Pancreas (tissue), 10 donors: Measurements from ENCODE around the gene MESD. TPM values are rescaled to one million over a fixed set of nuclear protein-coding genes. Genes with fewer than 3 reads are reported as not detected.

Experiments
- ATAC-seq, 4 donors: fragments of 200-7000 bp; cut with Tn5 transposase; one replicate each; pipeline versions ENCODE4 v1.8.0 to v1.9.1; 2020; ENCODE audit warnings: mild to moderate bottlenecking in 4 of 4, moderate library complexity in 4 of 4
- DNase-seq, 6 donors: peaks; one replicate each; pipeline ENCODE4 v3.0.0-alpha.2; 2020
- FAIRE-seq: peaks from 2 replicates; lab custom pipeline; 2012; peaks lifted over from hg19 to GRCh38; lab: Jason Lieb, UNC
- H3K27ac ChIP-seq, 4 donors: fragments of 200-600 bp; sonication (generic); 1 replicate in 3 of 4; 2 replicates in 1 of 4; pipeline versions ENCODE4 v1.5.0 to v1.8.0; 2020
- H3K27me3 ChIP-seq, 4 donors: fragments of 200-600 bp; one replicate each; pipeline ENCODE4 v1.8.0; 2021
- H3K36me3 ChIP-seq, 3 donors: fragments of 200-600 bp; sonication (generic) in 1 of 3; one replicate each; pipeline versions ENCODE4 v1.5.0 to v1.8.0; 2020 to 2021
- H3K4me1 ChIP-seq, 3 donors: fragments of 200-600 bp; one replicate each; pipeline ENCODE4 v1.8.0; 2021
- H3K4me3 ChIP-seq, 4 donors: fragments of 200-600 bp; sonication (generic) in 2 of 4; one replicate each; pipeline versions ENCODE4 v1.5.0 to v1.8.0; 2020 to 2021
- H3K9me3 ChIP-seq, 4 donors: fragments of 200-600 bp; one replicate each; pipeline ENCODE4 v1.8.0; 2021
- CTCF ChIP-seq, 4 donors: fragments of 200-600 bp; sonication (generic) in 3 of 4; IDR thresholded peaks; one replicate each; pipeline versions ENCODE4 v1.5.0 to v1.8.0; 2021; ENCODE audit warnings: antibody characterized with exemption in 4 of 4
- WGBS, 2 donors: extraction: QIAGEN DNeasy Blood & Tissue Kit; methylation state at CpG; one replicate each; pipeline ENCODE4 v1.1.7; 2013; 5-methylcytosine and 5-hydroxymethylcytosine counted together
- intact Hi-C, 3 donors: fragments of 100-400 bp; cut with DNase I; formaldehyde crosslinking; loops; one replicate each; pipeline versions ENCODE4 v1.11.1 to v1.14.2; 2022
- polyA plus RNA-seq, 2 donors: library from polyadenylated mRNA; stranded (reverse); fragments of 200-250 nt; gene quantifications; one replicate each; pipeline ENCODE4 v1.2.3, GENCODE V29; 2013
- total RNA-seq, 6 donors: library from RNA; stranded (reverse); fragmentation: NEBNext Ultra II Directional in 4 of 6; extraction: Animal tissue kit (Norgen Biotek cat#: 25700) in 4 of 6; gene quantifications; one replicate each; pipeline versions ENCODE4 v1.2.1 to v1.2.4, GENCODE V29; 2021 to 2023
- donor health status: healthy with polysubstance abuse.
- donor health status: DM: no; HTN: no; CAD: no; lungs with moderate emphysema.
- donor health status: DM: no; HTN: no; CAD: no.
- donor health status: control.
- donor health status: control.
- donor health status: Bipolar disorder and iron deficiency.
- donor health status: DM: yes; HTN: yes; CAD: no.
- donor health status: DM: no; HTN: no; CAD: no.
- donor health status: DM: no; HTN: no; CAD: no.
- donor health status: DM: yes; HTN: yes; CAD: no.

The MESD gene
- total and polyA plus RNA-seq, 8 donors, result 10.5 to 18.5 (median 13.1) TPM

- ATAC-seq, result peak in 2 of 4 donors; percentile 50 to 52
- Histone ChIP-seq H3K27me3 (no peaks in the 10 kb centered on the region), H3K27ac (peak overlapping the region in 2 of 4 donors; percentile 36 to 57), H3K4me3 (no peak overlapping the region), H3K9me3 (no peaks in the 10 kb centered on the region), H3K4me1 (peaks cover 0 to 2% (median 0%) of the 10 kb centered on the region in 3 donors), H3K36me3 (no peaks in the 10 kb centered on the region)
- TF ChIP-seq CTCF (IDR thresholded peaks at IDR 0.05), result no peak
- intact Hi-C loops, result no loop called here
- WGBS, 2 donors, result 86 to 87% methylated on average over 10 of the region's 10 CpGs
- DNase-seq, result no peak
- no peak for FAIRE-seq
These were observed 34.8 kb upstream of the MESD start for GRCh38 chr15:81024265-81024872.

DNA sequence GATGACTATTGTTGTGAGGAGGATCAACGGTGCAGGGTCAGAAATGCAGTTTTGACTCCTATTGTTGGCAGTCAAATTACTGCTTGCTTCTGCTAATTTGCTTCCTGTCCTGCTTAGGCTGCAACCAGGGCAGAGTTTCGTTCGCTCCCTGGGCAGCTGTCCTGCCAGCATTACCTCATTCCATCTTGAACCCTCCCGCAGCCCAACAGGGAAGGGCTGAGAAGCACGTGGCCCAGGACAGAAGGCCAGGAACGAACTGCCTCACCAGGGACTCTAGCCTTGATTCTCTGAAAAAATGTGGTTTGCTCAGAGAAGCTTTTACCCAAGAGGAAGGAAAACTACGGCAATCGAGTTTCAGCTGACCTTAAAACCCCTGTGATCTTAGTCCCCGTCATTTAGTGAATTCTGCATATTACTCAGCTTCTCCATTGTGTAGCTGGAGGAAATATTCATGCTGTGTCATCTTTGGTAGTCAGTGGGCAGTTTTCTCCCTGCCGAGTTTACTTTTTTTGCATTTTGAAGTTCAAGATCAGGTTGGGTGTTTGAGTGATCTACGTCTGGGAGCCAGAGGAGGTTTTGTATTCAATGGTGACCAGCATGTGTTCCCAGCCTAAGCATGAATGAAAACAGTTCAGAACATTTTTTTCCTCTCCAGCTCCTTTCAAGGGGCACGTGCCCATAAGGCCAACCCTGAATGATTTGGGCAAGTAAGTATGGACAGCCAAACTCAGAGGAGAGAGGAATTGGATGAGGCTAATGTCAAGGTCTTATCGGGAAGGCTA is 34.1 kb upstream of the MESD start:
- FAIRE-seq, result no peak
- Histone ChIP-seq H3K4me1 (no peaks in the 10 kb centered on the region), H3K27ac (peak overlapping the region in 2 of 4 donors; percentile 36 to 57), H3K9me3 (no peaks in the 10 kb centered on the region), H3K4me3 (no peak overlapping the region), H3K27me3 (no peaks in the 10 kb centered on the region), H3K36me3 (no peaks in the 10 kb centered on the region)
- intact Hi-C loops, result no loop called here
- no peak for TF ChIP-seq CTCF (IDR thresholded peaks at IDR 0.05)
- peak in 3 of 4 donors; percentile 74 to 87 (median 87) for ATAC-seq
- DNase-seq, result peak in 1 of 6 donors; percentile 58
- WGBS, 2 donors, result 76 to 78% methylated on average over 13 of the region's 13 CpGs

GRCh38 chr15:81021321-81021720 is 31.7 kb upstream of the MESD start:
- H3K9me3 ChIP-seq, result no peaks in the 10 kb centered on the region
- FAIRE-seq (no peak), DNase-seq (no peak), ATAC-seq (no peak)
- H3K27me3 ChIP-seq, result no peaks in the 10 kb centered on the region
- no peak overlapping the region for H3K4me3 ChIP-seq
- H3K36me3 ChIP-seq, result no peaks in the 10 kb centered on the region
- H3K27ac ChIP-seq, result no peak overlapping the region
- 89 to 92% methylated on average over 7 of the region's 7 CpGs for WGBS, 2 donors
- H3K4me1 ChIP-seq, result no peaks in the 10 kb centered on the region
- intact Hi-C loops, result no loop called here
- no peak for TF ChIP-seq CTCF (IDR thresholded peaks at IDR 0.05)

DNA sequence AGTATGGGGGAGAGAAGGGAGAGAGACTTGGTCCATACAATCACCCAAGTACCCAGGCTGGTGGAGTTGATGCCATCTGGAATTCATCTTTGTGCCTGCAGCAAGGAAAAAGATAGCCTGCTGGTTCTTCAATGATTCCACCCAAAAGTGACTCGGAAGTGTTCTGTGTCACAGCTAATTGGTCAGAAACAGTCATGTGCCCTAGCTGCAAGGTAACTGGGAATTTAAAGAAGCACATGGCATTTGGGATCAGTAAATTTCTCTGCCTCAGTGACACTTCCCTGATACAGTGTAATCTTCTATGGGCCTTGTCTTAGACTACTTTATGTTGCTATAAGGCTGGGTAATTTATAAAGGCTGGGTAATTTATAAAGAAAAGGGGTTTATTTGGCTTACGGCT is 28.6 kb upstream of the MESD start:
- Histone ChIP-seq H3K4me3 (no peak overlapping the region), H3K4me1 (no peaks in the 10 kb centered on the region), H3K27me3 (no peaks in the 10 kb centered on the region), H3K9me3 (no peaks in the 10 kb centered on the region), H3K36me3 (no peaks in the 10 kb centered on the region), H3K27ac (no peak overlapping the region)
- intact Hi-C loops, result no loop called here
- FAIRE-seq (no peak), DNase-seq (no peak), ATAC-seq (no peak)
- WGBS, 2 donors, result 91 to 94% methylated on average over 2 of the region's 2 CpGs
- no peak for TF ChIP-seq CTCF (IDR thresholded peaks at IDR 0.05)
